ENCODE results near the gene SFTPD. TPM values are rescaled to one million over a fixed set of nuclear protein-coding genes. Genes with fewer than 3 reads are reported as not detected.

Gene SFTPD
- total RNA-seq, 2 donors from 2014 or later, result not detected

DNA sequence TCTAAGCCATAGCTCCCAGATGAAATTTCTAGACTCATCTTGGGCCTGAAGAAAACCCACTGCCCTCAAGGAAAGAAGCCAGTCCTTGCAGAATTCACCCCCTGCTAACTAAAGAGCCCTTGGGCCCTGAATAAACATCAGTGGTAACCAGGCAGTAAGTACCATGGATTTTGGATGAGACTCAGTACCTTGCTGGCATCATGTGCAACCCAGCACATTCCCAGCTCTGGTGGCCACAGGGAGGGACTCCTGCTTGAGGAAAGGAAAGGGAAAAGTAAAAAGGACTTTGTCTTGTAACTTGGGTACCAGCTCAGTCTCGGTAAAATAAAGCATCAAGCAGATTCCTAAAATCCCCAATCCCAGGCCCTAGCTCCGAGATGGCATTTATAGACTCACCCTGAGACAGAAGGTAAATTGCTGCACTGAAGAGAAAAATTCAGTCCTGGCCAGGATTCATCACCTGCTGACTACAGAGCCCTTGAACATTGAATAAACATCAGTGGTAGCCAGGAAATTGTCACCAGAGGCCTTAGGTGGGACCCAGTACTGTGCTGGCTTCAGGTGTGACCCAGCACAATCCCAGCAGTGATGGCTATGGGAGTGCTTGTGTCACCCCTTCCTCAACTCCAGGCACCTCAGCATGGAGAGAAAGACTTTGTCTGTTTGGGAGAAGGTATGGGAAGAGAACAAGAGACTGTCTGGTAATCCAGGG is 31.2 kb upstream of the SFTPD start:
- H3K9me3 ChIP-seq (ENCODE audit: control insufficient read depth, low read length, poor library complexity, severe bottlenecking), result peaks cover 5% of the 10 kb centered on the region
- H3K27me3 Mint-ChIP-seq, result peaks cover 69% of the 10 kb centered on the region
- no peak overlapping the region for H3K4me3 Mint-ChIP-seq
- H3K4me1 Mint-ChIP-seq, result peaks cover 8% of the 10 kb centered on the region
- no peak for ATAC-seq
- H3K36me3 Mint-ChIP-seq (ENCODE audit: low read depth), result peaks cover 8% of the 10 kb centered on the region
- no peak overlapping the region for H3K27ac Mint-ChIP-seq
- no peak for DNase-seq

DNA sequence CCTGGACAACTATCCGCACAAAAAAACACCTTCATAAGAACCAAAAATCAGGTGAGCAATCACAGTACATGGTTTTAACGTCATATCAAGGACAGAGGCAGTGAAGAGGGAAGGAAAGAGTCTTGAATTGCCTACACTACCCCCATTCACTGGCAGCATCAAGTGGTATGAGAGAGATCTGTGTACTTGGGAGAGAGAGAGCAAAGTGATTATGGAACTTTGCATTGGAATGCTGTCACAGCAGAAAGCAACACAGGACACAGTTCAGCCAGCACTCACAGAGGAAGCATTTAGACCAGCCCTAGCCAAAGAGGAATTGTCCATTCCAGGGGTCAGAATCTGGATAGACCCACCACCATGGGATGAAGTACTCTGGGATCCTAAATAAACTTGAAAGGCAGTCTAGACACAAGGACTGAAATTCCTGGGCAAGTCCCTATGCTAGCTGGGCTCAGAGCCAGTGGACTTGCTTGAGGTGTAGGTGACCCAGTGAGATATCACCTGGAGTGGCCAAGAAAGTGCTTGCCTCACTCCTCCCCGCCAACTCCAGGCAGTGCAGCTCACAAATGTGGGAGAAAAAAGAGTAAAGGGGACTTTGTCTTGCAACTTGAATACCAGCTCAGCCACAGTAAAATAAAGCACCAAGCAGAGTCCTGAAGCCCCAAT is 30.5 kb upstream of the SFTPD start:
- Mint-ChIP-seq H3K4me1 (peaks cover 6% of the 10 kb centered on the region), H3K36me3 (ENCODE audit: low read depth) (peaks cover 6% of the 10 kb centered on the region), H3K4me3 (no peak overlapping the region), H3K27ac (no peak overlapping the region), H3K27me3 (peaks cover 69% of the 10 kb centered on the region)
- H3K9me3 ChIP-seq (ENCODE audit: control insufficient read depth, low read length, poor library complexity, severe bottlenecking), result peaks cover 5% of the 10 kb centered on the region
- DNase-seq (no peak), ATAC-seq (no peak)

DNA sequence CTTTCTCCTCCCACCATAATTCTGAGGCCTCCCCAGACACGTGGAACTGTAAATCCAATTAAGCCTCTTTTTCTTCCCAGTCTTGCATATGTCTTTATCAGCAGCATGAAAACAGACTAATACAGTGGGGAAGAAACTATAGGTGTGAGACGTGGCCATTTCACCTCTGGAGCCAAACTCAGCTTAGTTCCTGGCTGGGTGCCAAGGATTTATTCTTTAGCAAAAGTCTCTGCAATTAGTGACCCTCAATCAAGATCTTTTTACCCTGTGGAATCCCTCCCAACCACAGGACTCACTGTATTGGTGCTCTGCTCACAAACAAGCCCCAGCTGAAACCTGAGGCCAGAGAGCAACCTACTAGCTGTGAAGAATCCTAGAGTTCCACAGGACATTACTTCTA is 28.1 kb upstream of the SFTPD start:
- Mint-ChIP-seq H3K36me3 (ENCODE audit: low read depth) (peaks cover 4% of the 10 kb centered on the region), H3K27me3 (peaks cover 64% of the 10 kb centered on the region), H3K4me3 (no peak overlapping the region), H3K27ac (no peak overlapping the region), H3K4me1 (peaks cover 3% of the 10 kb centered on the region)
- peaks cover 5% of the 10 kb centered on the region for H3K9me3 ChIP-seq (ENCODE audit: control insufficient read depth, low read length, poor library complexity, severe bottlenecking)
- DNase-seq (no peak), ATAC-seq (no peak)

DNA sequence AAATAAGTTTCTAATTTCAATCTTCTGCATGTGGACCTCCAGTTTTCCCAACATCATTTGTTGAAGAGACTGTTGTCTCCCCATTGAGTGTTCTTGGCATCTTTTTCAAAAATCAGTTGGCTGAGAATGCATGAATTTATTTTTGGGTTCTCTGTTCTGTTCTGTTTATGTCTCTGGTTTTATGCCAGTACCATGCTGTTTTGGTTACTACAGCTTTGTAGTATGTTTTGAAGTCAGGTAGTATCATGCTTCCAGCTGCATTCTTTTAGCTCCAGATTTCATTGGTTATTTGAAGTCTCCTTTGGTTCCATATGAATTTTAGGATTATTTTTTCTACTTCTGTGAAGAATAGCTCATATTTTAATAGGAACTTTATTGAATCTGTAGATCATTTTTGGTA is 21.2 kb upstream of the SFTPD start:
- H3K4me3 Mint-ChIP-seq, result no peak overlapping the region
- peaks cover 27% of the 10 kb centered on the region for H3K27me3 Mint-ChIP-seq
- no peak overlapping the region for H3K27ac Mint-ChIP-seq
- no peak for ATAC-seq
- DNase-seq, result no peak
- H3K9me3 ChIP-seq (ENCODE audit: control insufficient read depth, low read length, poor library complexity, severe bottlenecking), result no peaks in the 10 kb centered on the region
- peaks cover 2% of the 10 kb centered on the region for H3K36me3 Mint-ChIP-seq (ENCODE audit: low read depth)
- H3K4me1 Mint-ChIP-seq, result no peaks in the 10 kb centered on the region

DNA sequence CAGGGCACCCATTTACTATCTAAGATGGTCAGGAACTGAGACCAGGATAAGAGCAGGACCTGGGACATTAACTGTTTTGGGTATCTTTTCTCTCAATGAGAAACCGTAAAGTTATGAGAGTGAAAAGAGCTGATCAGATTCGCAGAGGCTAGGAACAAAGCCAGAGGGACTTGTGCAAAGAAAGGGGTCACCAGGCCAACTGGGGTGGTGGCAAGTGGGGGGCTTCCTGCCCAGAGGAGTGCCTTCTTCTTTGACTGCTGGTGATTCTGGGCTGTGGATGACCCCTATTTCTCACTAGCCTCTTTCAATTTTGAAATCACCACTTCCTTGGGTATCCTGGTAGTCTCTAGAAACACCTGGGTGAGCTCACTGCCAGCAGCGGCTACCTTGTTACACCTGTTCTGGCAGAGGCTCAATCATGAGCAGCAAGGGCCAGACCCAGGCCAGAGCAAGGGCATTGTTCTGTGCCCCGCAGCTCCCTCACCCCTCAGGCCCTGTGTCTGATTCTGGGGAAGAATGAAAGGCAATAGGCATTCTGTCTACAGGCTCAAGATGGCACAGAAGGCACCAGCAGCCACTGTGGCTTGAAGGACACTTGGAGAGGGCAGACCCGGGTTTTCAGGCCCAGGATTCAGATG is 999 bp downstream of the SFTPD start:
- no peaks in the 10 kb centered on the region for H3K4me1 Mint-ChIP-seq

DNA sequence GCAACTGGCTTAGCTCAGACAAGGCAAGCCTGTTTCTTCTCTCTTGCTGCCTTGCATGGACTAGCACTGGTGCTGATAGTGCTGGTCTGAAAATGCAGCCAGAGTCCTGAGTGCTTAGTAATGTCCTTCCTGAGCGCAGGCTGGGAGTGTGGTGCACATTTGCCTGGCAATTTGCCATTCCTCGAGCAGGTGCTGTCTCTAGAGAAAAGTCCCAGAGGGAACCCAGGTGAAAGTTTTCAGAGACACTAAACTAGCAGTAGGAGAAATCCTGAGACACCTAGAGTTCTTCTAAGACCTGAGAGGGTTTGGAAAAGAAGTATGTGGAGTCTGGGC is 1.9 kb downstream of the SFTPD start:
- DNase-seq (no peak), ATAC-seq (no peak)
- peaks cover 33% of the 10 kb centered on the region for H3K27me3 Mint-ChIP-seq
- peak overlapping the region; percentile 57 for H3K27ac Mint-ChIP-seq
- H3K4me3 Mint-ChIP-seq, result no peak overlapping the region
- H3K36me3 Mint-ChIP-seq (ENCODE audit: low read depth), result no peaks in the 10 kb centered on the region
- no peaks in the 10 kb centered on the region for H3K9me3 ChIP-seq (ENCODE audit: control insufficient read depth, low read length, poor library complexity, severe bottlenecking)
- H3K4me1 Mint-ChIP-seq, result no peaks in the 10 kb centered on the region

More for the DNA sequence above, 999 bp downstream of the SFTPD start:
- no peak overlapping the region for H3K27ac Mint-ChIP-seq
- H3K36me3 Mint-ChIP-seq (ENCODE audit: low read depth), result no peaks in the 10 kb centered on the region
- no peak for DNase-seq
- H3K4me3 Mint-ChIP-seq, result no peak overlapping the region
- H3K9me3 ChIP-seq (ENCODE audit: control insufficient read depth, low read length, poor library complexity, severe bottlenecking), result no peaks in the 10 kb centered on the region
- H3K27me3 Mint-ChIP-seq, result peaks cover 32% of the 10 kb centered on the region
- ATAC-seq, result no peak

DNA sequence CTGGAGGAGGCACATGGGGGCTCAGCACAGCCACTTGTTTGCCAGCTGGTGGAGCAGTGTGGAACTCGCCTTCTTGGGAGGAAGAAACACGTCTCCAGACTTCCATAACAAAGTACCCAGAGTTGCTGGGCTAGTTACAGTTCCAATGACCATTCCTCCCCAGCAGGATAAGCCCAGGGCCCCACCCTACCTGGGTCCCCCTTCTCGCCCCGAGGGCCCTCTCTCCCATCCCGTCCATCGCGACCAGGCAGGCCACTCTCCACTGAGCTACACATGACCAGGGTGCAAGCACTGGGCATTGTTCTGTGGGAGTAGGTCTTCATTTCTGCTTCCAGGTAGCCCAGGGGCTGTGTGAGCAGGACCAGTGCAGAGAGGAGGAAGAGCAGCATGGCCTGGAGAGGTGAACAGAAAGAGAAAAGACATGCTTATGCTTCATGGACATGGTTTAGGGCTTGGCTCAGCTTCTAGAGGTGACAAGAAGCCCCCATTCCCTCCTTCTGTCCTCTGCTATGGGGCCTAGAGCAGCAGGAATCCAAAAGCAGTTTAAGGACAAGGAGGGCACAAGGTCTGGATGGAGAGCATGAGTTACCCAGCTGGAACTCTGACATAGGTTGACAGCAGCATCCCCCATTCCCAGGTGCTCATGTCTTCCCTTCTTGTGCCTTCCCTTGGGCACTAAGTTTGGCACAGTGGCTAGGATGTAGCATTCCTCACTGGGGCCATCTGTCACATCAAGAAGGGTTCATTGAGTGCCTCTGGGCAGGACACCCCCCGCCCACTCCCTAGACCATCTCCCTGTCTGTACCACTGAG is 2.4 kb downstream of the SFTPD start:
- DNase-seq, result no peak
- H3K4me1 Mint-ChIP-seq, result no peaks in the 10 kb centered on the region
- no peaks in the 10 kb centered on the region for H3K9me3 ChIP-seq (ENCODE audit: control insufficient read depth, low read length, poor library complexity, severe bottlenecking)
- no peaks in the 10 kb centered on the region for H3K36me3 Mint-ChIP-seq (ENCODE audit: low read depth)
- H3K27me3 Mint-ChIP-seq, result peaks cover 39% of the 10 kb centered on the region
- no peak overlapping the region for H3K4me3 Mint-ChIP-seq
- H3K27ac Mint-ChIP-seq, result no peak overlapping the region
- no peak for ATAC-seq

DNA sequence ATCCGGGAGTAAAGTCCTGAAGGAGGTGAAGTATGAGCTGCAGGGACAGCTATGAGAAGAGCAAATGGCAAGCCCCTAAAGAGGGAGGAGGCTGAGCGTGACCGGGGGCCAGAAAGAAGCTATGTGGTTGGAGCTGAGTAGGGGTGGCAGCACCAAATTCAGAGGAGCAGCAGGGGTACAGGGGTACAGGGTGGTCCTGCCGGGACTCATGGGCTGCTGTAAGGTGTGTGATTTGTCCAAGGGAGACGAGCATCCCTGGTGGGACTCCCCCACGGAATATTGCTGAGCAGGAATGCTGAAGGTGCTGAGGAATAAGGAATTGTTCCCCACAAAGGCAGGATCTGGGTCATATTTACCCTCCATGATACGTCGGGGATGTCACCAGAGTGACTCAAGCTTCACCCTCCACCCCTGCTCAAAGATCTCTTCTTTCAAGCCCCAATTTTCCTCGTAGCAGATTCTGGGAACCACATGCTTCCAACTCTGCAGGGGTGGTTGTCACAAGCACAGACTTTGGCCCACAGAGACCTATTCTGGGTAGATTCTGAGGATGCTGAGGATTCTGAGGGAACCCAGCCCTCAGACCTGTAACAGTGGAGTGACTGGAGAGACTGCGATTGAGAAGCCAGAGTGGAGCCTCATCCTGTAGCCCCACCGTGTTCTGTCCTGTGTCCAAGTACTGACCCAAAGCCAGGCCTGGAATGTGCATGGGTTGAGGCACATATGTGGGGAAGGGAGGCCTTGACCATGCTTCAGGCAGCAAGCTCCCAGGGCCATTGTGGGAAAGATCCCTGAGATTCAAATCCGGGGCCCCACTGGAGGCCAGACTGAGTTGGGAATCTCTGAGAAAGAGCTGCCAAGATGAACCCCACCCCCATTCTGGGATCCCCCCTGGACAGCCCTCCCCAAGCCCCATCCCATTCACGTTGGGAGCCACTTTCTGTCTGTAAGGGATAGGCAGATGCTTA is 4.2 kb downstream of the SFTPD start:
- peaks cover 42% of the 10 kb centered on the region for H3K27me3 Mint-ChIP-seq

DNA sequence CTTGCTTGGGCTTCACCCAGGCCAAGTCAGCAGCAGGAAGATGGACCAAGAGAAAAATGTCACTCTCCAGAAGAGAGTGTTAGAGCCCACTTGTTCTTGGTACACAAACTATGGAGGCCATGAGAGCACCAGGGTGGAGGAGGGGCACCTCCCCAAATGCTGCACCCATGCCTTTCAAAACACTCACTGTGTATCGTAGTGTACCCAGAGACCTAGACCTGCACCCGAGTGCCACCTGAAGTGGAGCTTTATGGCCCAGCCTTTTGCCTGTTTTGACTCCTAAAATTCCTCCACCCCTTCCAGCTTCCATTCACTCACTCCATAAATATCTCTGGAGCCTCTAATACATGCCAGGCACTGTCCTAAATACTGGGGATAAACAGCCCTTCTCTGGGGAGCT is 5.0 kb downstream of the SFTPD start:
- Mint-ChIP-seq H3K4me3 (no peak overlapping the region), H3K27me3 (peaks cover 42% of the 10 kb centered on the region), H3K36me3 (ENCODE audit: low read depth) (no peaks in the 10 kb centered on the region), H3K4me1 (peaks cover 3% of the 10 kb centered on the region), H3K27ac (no peak overlapping the region)
- ATAC-seq, result no peak
- DNase-seq, result no peak
- no peaks in the 10 kb centered on the region for H3K9me3 ChIP-seq (ENCODE audit: control insufficient read depth, low read length, poor library complexity, severe bottlenecking)

More for the DNA sequence above, 4.2 kb downstream of the SFTPD start:
- Mint-ChIP-seq H3K36me3 (ENCODE audit: low read depth) (no peaks in the 10 kb centered on the region), H3K4me3 (no peak overlapping the region), H3K27ac (no peak overlapping the region), H3K4me1 (no peaks in the 10 kb centered on the region)
- DNase-seq, result no peak
- ATAC-seq, result no peak
- no peaks in the 10 kb centered on the region for H3K9me3 ChIP-seq (ENCODE audit: control insufficient read depth, low read length, poor library complexity, severe bottlenecking)

DNA sequence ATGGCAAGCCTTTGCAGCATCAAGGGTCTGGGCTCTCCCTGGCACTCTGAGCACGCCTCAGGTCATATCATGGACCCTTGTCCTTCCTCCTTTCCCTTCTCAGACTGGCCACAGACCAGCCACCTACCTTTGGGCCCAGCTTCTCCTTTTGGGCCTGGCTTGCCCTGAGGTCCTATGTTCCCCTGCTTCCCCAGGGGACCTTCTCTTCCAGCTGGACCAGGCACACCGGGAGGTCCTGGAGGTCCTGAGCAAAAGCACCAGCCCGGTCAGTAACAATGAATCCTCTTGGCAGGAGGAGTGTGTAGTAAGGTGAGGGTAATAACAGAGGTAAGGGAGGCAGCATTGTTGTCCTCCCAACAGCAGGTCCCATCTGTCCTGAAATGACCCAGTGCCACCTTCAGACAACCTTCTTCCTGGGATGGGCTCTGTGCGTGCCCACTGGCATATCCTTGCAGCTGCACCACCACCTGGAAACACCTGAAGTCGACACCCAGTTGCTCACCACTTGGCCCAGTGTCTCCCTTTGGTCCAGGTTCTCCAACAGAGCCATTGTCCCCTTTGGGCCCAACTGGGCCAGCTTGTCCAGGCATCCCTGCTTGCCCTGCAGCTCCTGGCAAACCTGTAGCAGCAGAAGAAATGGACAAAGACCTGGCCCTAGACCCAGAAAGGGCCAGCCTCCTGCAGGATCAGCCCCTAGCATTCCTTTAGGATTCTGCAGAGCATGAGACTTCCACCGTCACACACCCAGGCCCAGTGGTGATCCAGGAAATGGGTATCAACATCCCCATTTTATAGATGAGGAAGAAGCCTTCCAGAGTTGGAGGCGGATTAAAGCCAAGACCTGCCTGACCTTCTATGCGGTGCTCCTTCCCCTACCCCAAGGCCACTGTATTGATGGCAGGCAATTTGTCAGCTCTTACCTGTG is 6.4 kb downstream of the SFTPD start:
- DNase-seq (no peak), ATAC-seq (no peak)
- no peaks in the 10 kb centered on the region for H3K9me3 ChIP-seq (ENCODE audit: control insufficient read depth, low read length, poor library complexity, severe bottlenecking)
- Mint-ChIP-seq H3K4me1 (peaks cover 8% of the 10 kb centered on the region), H3K36me3 (ENCODE audit: low read depth) (no peaks in the 10 kb centered on the region), H3K27me3 (peaks cover 47% of the 10 kb centered on the region), H3K27ac (no peak overlapping the region), H3K4me3 (no peak overlapping the region)

DNA sequence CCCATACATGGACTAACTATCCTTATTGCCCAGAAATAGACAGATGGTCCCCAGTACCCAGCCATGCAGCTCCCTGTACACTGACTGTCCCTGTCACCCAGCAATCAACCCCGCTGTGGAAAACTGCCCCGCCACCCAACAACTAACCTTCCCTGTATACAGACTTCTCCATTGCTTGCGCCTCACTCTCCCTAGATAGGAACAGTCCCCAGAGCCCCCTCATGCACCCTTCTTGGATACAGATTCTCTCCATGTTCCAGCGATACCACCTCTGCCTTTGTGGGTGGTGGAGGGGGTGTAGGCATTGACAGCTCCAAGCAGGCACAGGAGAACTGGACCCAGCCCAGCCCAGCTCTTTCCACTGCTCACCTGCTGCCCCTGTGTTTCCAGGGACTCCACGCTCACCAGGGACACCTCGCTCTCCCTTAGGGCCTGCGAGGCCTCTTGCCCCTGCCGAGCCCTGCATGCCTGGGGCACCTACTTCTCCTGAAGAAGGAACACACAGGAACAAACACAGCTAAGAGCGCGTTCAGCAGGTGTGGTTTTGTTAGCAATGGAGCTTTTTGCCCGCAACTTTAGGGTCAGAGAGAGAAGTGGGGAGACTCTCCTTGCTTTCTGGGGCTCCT is 7.2 kb downstream of the SFTPD start:
- Mint-ChIP-seq H3K27me3 (peaks cover 52% of the 10 kb centered on the region), H3K27ac (no peak overlapping the region), H3K4me3 (no peak overlapping the region), H3K36me3 (ENCODE audit: low read depth) (no peaks in the 10 kb centered on the region), H3K4me1 (peaks cover 8% of the 10 kb centered on the region)
- H3K9me3 ChIP-seq (ENCODE audit: control insufficient read depth, low read length, poor library complexity, severe bottlenecking), result no peaks in the 10 kb centered on the region
- DNase-seq (no peak), ATAC-seq (no peak)

Data from T-helper 17 cell (primary cell).